ENCODE measurements around the gene TXLNA. TPM values are rescaled to one million over a fixed set of nuclear protein-coding genes. Genes with fewer than 3 reads are reported as not detected.

Gene TXLNA
- total and polyA plus RNA-seq, 2 experiments from 2014 or later, result 15.2 to 52.1 TPM

DNA sequence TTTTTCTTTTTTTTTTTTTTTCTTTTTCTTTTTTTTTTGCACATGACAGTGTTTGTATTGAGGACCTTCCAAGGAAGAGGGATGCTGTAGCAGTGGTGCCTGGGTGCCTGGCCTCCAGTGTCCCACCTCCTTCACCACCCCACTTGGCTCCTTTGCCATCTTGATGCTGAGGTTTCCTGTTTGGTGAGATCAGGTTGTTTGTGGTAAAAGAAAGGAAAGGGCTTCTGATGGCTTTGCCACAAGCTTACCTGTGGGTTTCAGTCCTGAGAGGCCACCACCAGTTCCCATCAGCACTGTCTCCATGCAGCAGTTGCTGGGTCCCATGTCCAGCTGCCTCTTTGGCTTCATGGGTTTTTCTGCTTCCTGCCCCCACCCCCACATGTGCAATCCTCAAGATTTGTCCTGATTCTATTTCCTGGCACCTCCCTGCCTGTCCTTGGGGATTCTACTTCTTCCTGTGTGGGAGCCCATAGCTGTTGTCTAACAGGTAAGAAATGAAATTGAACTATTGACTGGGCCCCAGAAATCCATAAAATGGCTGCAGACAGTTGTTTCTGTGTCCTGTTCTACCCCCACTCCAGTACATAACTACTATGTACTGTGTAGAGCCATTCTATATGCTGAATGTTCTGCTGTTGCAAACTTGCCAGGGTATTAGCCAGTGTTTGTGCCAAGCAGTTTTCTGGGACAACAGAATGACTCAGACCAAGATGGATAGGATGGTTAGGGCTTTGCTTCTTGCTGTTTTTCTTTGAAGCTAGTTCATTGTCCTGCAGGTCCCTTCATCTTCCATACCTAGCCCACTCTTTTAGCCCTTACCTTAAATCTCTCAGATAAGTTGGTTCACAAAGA is 16.7 kb downstream of the TXLNA start (continued):
- TF ChIP-seq, protein P1, sequence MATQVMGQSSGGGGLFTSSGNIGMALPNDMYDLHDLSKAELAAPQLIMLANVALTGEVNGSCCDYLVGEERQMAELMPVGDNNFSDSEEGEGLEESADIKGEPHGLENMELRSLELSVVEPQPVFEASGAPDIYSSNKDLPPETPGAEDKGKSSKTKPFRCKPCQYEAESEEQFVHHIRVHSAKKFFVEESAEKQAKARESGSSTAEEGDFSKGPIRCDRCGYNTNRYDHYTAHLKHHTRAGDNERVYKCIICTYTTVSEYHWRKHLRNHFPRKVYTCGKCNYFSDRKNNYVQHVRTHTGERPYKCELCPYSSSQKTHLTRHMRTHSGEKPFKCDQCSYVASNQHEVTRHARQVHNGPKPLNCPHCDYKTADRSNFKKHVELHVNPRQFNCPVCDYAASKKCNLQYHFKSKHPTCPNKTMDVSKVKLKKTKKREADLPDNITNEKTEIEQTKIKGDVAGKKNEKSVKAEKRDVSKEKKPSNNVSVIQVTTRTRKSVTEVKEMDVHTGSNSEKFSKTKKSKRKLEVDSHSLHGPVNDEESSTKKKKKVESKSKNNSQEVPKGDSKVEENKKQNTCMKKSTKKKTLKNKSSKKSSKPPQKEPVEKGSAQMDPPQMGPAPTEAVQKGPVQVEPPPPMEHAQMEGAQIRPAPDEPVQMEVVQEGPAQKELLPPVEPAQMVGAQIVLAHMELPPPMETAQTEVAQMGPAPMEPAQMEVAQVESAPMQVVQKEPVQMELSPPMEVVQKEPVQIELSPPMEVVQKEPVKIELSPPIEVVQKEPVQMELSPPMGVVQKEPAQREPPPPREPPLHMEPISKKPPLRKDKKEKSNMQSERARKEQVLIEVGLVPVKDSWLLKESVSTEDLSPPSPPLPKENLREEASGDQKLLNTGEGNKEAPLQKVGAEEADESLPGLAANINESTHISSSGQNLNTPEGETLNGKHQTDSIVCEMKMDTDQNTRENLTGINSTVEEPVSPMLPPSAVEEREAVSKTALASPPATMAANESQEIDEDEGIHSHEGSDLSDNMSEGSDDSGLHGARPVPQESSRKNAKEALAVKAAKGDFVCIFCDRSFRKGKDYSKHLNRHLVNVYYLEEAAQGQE (IDR thresholded peaks at IDR 0.05; ENCODE audit: unreplicated experiment), result no peak
- TF ChIP-seq ZNF114 (CRISPR knock-in tag; IDR thresholded peaks at IDR 0.05), result no peak
- TF ChIP-seq CREB1 (CRISPR knock-in tag; IDR thresholded peaks at IDR 0.05; ENCODE audit: low read depth), result no peak

GRCh38 chr1:32197074-32197473 is 17.6 kb downstream of the TXLNA start:
- Histone ChIP-seq H3K9me2 (ENCODE audit: insufficient read depth) (no peaks in the 10 kb centered on the region), H3K4me2 (no peak overlapping the region), H3K36me3 (ENCODE audit: insufficient read depth) (peaks cover 36% of the 10 kb centered on the region), H3K79me2 (replicated peaks; ENCODE audit: insufficient read depth) (no peaks in the 10 kb centered on the region), H3F3A (replicated peaks; ENCODE audit: low read depth) (peaks cover 33% of the 10 kb centered on the region; the same call in 1 of the 2 replicates), H2AFZ (no peak overlapping the region), H3K4me3 (no peak overlapping the region), H3K27ac (ENCODE audit: low read depth) (no peak overlapping the region), H3K27me3 (ENCODE audit: insufficient read depth) (no peaks in the 10 kb centered on the region), H3K4me1 (ENCODE audit: insufficient read depth) (peaks cover 27% of the 10 kb centered on the region), H4K20me1 (replicated peaks; ENCODE audit: insufficient read depth) (peaks cover 4% of the 10 kb centered on the region)
- Mint-ChIP-seq H3K4me3 (no peak overlapping the region), H3K4me1 (peaks cover 38% of the 10 kb centered on the region), H3K9me3 (no peaks in the 10 kb centered on the region; the same call in 1 of the 3 replicates), H3K36me3 (ENCODE audit: low read depth) (peaks cover 63% of the 10 kb centered on the region), H3K27ac (no peak overlapping the region), H3K27me3 (ENCODE audit: insufficient read depth, low read depth, poor library complexity) (peaks cover 30% of the 10 kb centered on the region)
- DNase-seq (ENCODE audit: low spot score), result no peak
- no peak for ATAC-seq
- TF ChIP-seq JUNB (IDR thresholded peaks at IDR 0.05; ENCODE audit: unreplicated experiment) (no peak), ETS1 (IDR thresholded peaks at IDR 0.05) (no peak), EZH2phosphoT487 (IDR thresholded peaks at IDR 0.05; ENCODE audit: unreplicated experiment) (no peak), POLR2AphosphoS5 (IDR thresholded peaks at IDR 0.05; ENCODE audit: low read depth) (no peak)
- TF ChIP-seq, protein P1 (IDR thresholded peaks at IDR 0.05; ENCODE audit: unreplicated experiment), result no peak
- TF ChIP-seq, protein P2, sequence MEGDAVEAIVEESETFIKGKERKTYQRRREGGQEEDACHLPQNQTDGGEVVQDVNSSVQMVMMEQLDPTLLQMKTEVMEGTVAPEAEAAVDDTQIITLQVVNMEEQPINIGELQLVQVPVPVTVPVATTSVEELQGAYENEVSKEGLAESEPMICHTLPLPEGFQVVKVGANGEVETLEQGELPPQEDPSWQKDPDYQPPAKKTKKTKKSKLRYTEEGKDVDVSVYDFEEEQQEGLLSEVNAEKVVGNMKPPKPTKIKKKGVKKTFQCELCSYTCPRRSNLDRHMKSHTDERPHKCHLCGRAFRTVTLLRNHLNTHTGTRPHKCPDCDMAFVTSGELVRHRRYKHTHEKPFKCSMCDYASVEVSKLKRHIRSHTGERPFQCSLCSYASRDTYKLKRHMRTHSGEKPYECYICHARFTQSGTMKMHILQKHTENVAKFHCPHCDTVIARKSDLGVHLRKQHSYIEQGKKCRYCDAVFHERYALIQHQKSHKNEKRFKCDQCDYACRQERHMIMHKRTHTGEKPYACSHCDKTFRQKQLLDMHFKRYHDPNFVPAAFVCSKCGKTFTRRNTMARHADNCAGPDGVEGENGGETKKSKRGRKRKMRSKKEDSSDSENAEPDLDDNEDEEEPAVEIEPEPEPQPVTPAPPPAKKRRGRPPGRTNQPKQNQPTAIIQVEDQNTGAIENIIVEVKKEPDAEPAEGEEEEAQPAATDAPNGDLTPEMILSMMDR (conservative IDR thresholded peaks at IDR 0.05; ENCODE audit: low read depth in 2 of 2), result no peak

All from GM23338 (cell line).